Measurements from ENCODE around the gene GPRIN1.

GPRIN1 gene

GRCh38 chr5:176609724-176610434, at the start of gene GPRIN1:
GPRIN1 (minus strand) TSS chr5:176610156; CDS start chr5:176599834, 10,322 bp downstream.
- peak; percentile 69 for TF ChIP-seq CTCF (conservative IDR thresholded peaks at IDR 0.05; ENCODE audit: low read depth)
- POLR2A ChIA-PET (ENCODE audit: low non-redundant PET), result no interaction called here
- H3K27ac ChIP-seq, result peak within 1 kb of the TSS; percentile 66
- CTCF ChIA-PET, result interaction anchor here (0.7 kb wide), 1 partner anchor 46 kb away, joined by 3 read pairs; no protein-coding TSS in a partner anchor
- peak; percentile 90 for DNase-seq (ENCODE audit: low spot score)

DNA sequence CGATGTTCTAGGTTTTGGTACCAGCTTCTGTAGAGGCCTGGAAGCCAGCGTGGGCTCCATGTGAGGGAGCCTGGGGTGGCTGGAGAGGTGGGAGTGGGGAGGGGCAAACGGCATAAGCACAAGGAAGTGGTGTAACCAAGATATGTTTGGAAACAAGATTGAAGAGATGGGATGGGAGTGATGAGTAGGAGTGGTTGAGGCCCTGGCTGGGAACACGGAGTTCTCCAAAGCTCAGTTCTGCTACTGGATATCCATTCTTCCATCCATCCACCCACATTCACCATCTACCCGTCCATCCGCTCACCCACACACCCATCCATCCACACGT, 49.5 kb upstream of the GPRIN1 start:
- ChIA-PET CTCF (interaction anchor here (0.7 to 3.1 kb wide), 8 partner anchors 10 to 452 kb away, joined by 3 to 18 read pairs (median 4); no protein-coding TSS in a partner anchor), POLR2A (ENCODE audit: low non-redundant PET) (no interaction called here)
- peak overlapping the region; percentile 9 for H3K27ac ChIP-seq
- TF ChIP-seq CTCF (conservative IDR thresholded peaks at IDR 0.05; ENCODE audit: low read depth), result no peak
- no peak for DNase-seq (ENCODE audit: low spot score)

GRCh38 chr5:176658817-176659511, 49.0 kb upstream of the GPRIN1 start:
- H3K27ac ChIP-seq, result peak overlapping the region; percentile 9
- POLR2A ChIA-PET (ENCODE audit: low non-redundant PET), result no interaction called here
- CTCF ChIA-PET, result interaction anchor here (0.6 to 3.1 kb wide), 18 partner anchors 10 to 454 kb away, joined by 3 to 18 read pairs (median 4); no protein-coding TSS in a partner anchor
- TF ChIP-seq CTCF (conservative IDR thresholded peaks at IDR 0.05; ENCODE audit: low read depth), result no peak
- no peak for DNase-seq (ENCODE audit: low spot score)

DNA sequence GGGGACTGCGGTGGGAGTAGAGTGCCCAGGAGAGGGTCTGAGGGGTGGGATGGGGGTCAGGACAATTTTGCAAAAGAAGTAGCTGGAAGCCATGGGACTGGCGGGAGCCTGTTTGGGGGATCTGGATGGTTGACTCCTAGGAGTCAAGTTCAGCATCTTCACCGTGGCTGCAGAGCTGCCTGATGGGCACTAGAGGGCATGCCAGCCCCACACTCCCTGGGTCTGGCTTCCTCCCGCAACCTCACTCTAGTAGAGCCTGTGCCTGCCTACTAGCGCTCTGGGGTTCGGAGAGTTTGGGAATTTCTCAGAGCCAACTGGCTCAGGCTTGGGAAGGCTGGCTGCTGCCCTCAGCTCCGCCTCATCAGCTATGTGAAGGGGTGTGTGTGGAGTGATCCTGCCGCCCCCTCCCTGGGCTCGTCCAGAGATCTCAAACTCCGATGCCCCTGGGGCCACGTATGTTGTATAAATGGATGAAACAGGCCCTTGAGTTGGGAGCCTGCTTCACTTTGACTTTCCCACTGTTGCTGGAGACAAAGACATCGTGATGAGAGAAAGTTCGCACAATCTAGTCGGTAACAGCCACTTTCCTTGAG, 48.1 kb upstream of the GPRIN1 start:
- H3K27ac ChIP-seq, result peak overlapping the region; percentile 9
- DNase-seq (ENCODE audit: low spot score), result peak; percentile 73
- peak; percentile 97 for TF ChIP-seq CTCF (conservative IDR thresholded peaks at IDR 0.05; ENCODE audit: low read depth)
- ChIA-PET CTCF (interaction anchor here (0.5 to 1.9 kb wide), 29 partner anchors 10 to 523 kb away, joined by 3 to 13 read pairs (median 4); no protein-coding TSS in a partner anchor), POLR2A (ENCODE audit: low non-redundant PET) (no interaction called here)

DNA sequence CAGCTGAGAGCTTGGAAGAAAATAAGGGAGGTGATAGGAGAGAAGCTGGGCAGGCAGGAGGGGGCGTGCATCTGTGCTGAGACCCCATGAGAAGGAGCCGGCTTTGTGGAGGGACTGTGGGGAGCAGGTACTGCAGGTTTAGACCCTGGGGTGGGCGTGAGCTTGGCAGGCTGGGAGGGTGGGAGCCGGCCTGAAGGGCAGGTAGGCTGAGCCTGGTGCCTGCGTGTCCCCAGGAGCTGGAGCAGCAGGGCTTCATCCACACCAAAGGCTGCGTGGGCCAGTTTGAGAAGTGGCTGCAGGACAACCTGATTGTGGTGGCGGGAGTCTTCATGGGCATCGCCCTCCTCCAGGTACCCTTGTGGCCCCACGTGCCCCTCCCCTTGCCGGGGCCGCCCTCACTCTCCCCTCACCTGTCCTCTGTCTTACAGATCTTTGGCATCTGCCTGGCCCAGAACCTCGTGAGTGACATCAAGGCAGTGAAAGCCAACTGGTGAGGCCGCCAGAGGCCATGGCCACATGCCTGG, 46.6 kb upstream of the GPRIN1 start:
- POLR2A ChIA-PET (ENCODE audit: low non-redundant PET), result no interaction called here
- TF ChIP-seq CTCF (conservative IDR thresholded peaks at IDR 0.05; ENCODE audit: low read depth), result no peak
- CTCF ChIA-PET, result interaction anchor here (1.8 kb wide), 1 partner anchor 8 kb away, joined by 8 read pairs; no protein-coding TSS in a partner anchor
- H3K27ac ChIP-seq, result no peak overlapping the region
- DNase-seq (ENCODE audit: low spot score), result no peak

DNA sequence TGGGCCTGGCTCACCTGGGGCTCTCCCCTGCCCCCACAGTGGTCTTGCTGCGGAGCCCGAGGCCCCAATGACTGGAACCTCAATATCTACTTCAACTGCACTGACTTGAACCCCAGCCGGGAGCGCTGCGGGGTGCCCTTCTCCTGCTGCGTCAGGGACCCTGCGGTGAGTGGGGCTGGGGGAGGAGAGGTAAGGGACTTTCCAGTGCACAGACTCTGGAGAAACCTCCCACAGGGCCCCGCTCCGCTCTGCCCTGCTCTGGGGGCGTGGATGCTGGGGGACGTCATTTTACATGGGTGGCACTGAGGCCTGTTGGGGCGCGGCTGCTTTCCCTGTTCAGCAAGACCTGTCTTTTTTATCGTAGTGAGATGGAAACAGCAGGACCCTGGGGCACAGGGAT, 44.9 kb upstream of the GPRIN1 start:
- H3K27ac ChIP-seq, result no peak overlapping the region
- no peak for DNase-seq (ENCODE audit: low spot score)
- POLR2A ChIA-PET (ENCODE audit: low non-redundant PET), result no interaction called here
- CTCF ChIA-PET, result no interaction called here
- no peak for TF ChIP-seq CTCF (conservative IDR thresholded peaks at IDR 0.05; ENCODE audit: low read depth)

Data from RWPE1 (cell line).